Posterior vena cava (tissue), 2 donors: ENCODE measurements around the gene ABCA9. TPM values are rescaled to one million over a fixed set of nuclear protein-coding genes. Genes with fewer than 3 reads are reported as not detected.

Source experiments
- DNase-seq: peaks from one replicate; pipeline ENCODE4 v3.0.0-alpha.2; 2020; ENCODE audit warnings: low spot score
- intact Hi-C, 2 donors: fragments of 100-400 bp; cut with DNase I; formaldehyde crosslinking; loops; one replicate each; pipeline versions ENCODE4 v1.14.1 to v1.14.2; 2022 to 2023
- microRNA-seq, 2 donors: library from miRNA; unstranded; fragments of <30 nt; microRNA quantifications; one replicate each; pipeline ENCODE4 v1.2.0, GENCODE V29; 2020 to 2021; ENCODE audit warnings: borderline microRNAs expressed in 2 of 2
- total RNA-seq, 2 donors: library from RNA; stranded (reverse); fragmentation: NEBNext Ultra II Directional; extraction: Animal tissue kit (Norgen Biotek cat#: 25700); gene quantifications; one replicate each; pipeline ENCODE4 v1.2.1, GENCODE V29; 2021
- donor health status: DM: yes; HTN: yes; CAD: no.
- donor health status: DM: yes; HTN: yes; CAD: no.

The ABCA9 gene
- total RNA-seq, 2 donors from 2014 or later = 33.6 to 36.6 TPM

DNA sequence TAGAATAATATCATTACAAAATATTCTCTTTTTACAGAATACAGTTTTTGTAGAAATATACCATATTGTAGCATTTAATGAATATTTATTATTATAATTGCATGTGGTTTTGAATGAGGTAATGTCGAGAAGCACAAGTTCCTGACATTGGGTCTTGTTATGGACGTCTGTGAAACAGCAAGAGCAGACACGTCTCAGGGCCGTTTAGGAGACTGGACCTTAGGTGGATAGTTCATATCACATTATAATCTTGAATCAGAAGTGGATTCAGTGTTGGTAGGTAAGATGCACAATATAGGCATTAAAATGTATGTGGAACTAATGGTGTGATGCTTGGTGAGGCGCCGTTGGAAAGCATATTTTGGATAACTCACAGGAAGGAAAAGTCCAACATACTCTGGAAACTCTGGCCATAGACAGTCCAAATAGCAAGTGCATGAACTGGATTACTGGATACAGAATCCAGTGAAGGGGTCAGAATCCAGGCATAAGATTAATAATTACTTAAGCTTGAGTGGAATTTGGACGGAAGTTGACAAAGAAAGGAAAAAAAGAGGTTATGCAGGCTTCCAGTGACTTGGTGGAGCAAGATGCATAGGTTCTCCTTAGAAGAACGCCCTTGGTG lies 122.7 kb downstream of the ABCA9 start:
- no peak for DNase-seq
- intact Hi-C loops = no loop called here

DNA sequence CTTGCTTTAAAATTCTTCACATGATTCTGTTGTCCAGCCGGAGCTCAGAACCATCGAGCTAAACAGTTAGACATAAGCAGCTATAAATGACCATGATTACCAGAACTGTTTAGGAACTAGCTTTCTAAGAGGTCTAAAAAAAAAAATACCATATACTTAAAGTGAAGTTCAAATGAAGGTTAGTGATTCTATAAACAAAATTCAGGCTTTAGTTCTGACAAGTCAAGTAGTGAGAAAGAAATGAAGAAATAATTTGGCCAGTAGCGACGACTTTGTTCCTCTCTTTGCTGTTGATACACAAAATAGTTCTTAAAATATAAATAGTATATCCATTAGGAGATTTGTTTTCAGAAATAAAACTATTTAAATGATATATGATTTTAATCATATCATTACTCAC lies 133.2 kb downstream of the ABCA9 start:
- DNase-seq = no peak
- intact Hi-C loops = no loop called here

DNA sequence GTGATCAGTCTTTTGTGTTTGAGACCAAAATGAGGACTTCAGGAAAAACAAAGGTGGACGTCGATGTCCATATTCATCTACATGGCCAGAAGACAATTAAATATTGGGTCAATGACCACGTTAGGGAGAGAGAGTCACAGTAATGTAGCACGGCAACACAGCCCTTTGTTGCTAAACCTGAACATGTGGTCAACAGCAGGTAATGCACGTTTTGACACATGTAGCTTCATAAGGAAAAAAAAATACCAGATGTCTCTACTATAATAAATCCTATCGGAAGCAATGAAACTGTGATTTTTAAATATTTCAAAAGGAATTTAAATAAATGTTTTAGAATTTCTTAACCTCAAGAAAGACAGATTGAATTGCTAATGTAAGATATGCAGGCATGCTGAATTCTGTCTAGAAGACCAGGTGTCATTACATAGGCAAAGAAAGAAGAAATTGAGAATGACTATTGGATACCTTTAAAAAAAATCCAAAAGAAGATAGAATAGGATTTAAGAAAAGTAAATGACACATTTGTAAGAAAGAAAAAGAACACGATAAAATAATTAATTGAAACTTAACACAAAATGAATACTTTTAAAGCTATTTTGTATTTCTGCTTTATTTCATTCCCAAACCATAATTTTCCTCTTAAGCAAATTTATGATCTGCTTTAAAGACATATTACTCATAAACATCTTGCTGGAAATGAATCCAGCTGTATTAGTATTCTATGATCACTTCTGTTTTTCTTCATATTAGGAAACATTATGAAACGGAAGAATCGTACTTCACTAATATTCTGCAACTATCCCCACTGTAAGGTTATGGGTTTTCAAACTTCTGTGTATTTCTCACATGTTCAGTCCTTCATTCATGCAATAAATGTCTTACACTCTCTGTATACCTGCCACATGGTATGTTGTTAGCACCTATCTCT lies 135.7 kb downstream of the ABCA9 start:
- intact Hi-C loops = no loop called here
- DNase-seq = no peak

Small RNA genes lying within 50 kb of the gene (microRNA-seq; reads per million reads assigned to microRNA genes)
- gene MIR4524A (0 reads per million in 2 donors), gene MIR4524B (0 reads per million in 2 donors)

Other genes starting within 250 kb of the ABCA9 start
- 10 to 100 TPM; 70.7 to 78.7 TPM for gene ABCA8, start 105.5 kb downstream of the ABCA9 start, total RNA-seq
- 10 to 100 TPM; 49.4 to 58.6 TPM for gene ABCA6, start 81.0 kb upstream of the ABCA9 start, total RNA-seq
- 10 to 100 TPM; 11.2 to 17.2 TPM for gene ABCA10, start 167.9 kb upstream of the ABCA9 start, total RNA-seq